Measurements from ENCODE around the gene DYNLT1. TPM values are rescaled to one million over a fixed set of nuclear protein-coding genes. Genes with fewer than 3 reads are reported as not detected.

DYNLT1 gene
- total and polyA plus RNA-seq, 12 donors = 72.4 to 264 (median 126) TPM

GRCh38 chr6:158648682-158649131, 4.2 kb upstream of the DYNLT1 start:
- intact Hi-C loops (cut with DNase I) = no loop called here
- Histone ChIP-seq H3K4me3 (no peak overlapping the region), H3K36me3 (replicated peaks in 1 of 2) (no peaks in the 10 kb centered on the region), H3K9me3 (replicated peaks in 1 of 3) (no peaks in the 10 kb centered on the region), H3K4me1 (replicated peaks in 1 of 2) (peaks cover under 1% of the 10 kb centered on the region in 2 donors), H3K27ac (peak overlapping the region in 1 of 5 donors; percentile 62), H3K27me3 (no peaks in the 10 kb centered on the region)
- TF ChIP-seq, protein P1, sequence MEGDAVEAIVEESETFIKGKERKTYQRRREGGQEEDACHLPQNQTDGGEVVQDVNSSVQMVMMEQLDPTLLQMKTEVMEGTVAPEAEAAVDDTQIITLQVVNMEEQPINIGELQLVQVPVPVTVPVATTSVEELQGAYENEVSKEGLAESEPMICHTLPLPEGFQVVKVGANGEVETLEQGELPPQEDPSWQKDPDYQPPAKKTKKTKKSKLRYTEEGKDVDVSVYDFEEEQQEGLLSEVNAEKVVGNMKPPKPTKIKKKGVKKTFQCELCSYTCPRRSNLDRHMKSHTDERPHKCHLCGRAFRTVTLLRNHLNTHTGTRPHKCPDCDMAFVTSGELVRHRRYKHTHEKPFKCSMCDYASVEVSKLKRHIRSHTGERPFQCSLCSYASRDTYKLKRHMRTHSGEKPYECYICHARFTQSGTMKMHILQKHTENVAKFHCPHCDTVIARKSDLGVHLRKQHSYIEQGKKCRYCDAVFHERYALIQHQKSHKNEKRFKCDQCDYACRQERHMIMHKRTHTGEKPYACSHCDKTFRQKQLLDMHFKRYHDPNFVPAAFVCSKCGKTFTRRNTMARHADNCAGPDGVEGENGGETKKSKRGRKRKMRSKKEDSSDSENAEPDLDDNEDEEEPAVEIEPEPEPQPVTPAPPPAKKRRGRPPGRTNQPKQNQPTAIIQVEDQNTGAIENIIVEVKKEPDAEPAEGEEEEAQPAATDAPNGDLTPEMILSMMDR (IDR thresholded peaks at IDR 0.05) = no peak
- TF ChIP-seq POLR2A (IDR thresholded peaks at IDR 0.05) = no peak
- 67 to 76% (median 73%) methylated on average over 5 of the region's 5 CpGs for WGBS, 4 donors
- DNase-seq = peak in 2 of 7 donors; percentile 17 to 25

DNA sequence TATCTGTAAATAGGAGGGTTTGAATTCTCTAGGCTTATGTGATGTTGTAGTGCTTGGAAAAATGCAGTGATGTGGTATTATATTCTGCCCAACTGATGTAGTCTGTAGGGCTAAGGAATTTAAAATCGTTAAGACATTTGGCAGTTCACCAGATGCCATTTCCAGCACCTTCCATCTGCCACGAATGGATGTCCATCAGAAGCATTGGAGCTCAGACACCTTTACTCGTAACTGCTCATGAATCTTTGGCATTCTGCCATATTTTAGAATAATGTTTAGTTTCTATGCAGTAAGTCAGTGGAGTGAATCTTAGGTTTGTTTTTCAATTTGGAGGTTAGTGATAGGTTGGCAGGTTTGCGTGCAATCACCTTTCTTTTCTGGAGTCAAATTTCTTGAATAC, 3.0 kb upstream of the DYNLT1 start:
- intact Hi-C loops (cut with DNase I) = no loop called here

DNA sequence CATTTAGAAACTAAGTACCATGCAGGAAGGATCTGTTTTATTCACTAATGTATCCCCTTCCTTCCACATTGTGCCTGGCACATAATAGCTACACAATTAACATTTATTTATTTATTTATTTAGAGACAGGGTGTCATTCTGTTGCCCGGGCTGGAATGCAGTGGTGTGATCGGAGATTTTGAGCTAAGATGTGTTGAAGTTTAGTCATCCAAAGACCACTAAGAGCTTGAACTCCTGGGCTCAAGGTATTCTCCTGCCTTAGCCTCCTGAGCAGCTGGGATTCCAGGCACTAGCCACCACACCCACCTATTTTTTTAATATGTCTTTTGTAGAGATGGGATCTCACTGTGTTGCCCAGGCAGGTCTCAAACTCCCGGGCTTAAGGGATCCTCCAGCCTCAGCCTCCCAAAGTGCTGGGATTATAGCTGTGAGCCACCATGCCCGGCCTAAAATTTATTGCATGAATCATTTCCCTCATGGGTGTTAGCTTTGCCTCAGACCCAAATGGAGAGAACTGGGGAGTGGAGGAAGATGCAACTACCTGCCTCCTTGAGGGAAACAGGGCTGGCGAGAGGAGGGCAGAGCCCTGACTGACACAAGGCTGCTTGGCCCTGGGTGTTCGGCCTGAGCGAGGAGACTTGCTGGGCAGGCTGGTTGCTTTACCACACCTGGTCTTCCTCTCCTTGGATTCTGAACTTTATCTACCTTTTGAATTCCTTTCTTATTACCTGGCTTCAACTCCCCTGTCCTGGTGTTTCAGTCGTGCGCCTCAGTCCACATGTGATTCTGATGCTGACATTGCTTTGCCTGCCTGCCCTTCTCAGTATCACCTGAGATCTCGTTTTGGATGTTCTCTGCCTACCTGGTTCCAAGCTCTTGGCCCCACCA, 1.7 kb upstream of the DYNLT1 start:
- DNase-seq = peak in 3 of 7 donors; percentile 7 to 45 (median 18)
- no peaks in the 10 kb centered on the region for H3K27me3 ChIP-seq
- no peak overlapping the region for H3K27ac ChIP-seq
- intact Hi-C loops (cut with DNase I) = no loop called here
- no peaks in the 10 kb centered on the region for H3K36me3 ChIP-seq (replicated peaks in 1 of 2)
- H3K4me3 ChIP-seq = no peak overlapping the region
- TF ChIP-seq, protein P1 (IDR thresholded peaks at IDR 0.05) = no peak
- TF ChIP-seq POLR2A (IDR thresholded peaks at IDR 0.05) = no peak
- WGBS, 4 donors = 72 to 91% (median 83%) methylated on average over 9 to 10 of the region's 10 CpGs
- no peaks in the 10 kb centered on the region for H3K9me3 ChIP-seq (replicated peaks in 1 of 3)
- peaks cover 5 to 25% of the 10 kb centered on the region in 2 donors for H3K4me1 ChIP-seq (replicated peaks in 1 of 2)

More for the DNA sequence above, 3.0 kb upstream of the DYNLT1 start:
- no peak for TF ChIP-seq POLR2A (IDR thresholded peaks at IDR 0.05)
- TF ChIP-seq, protein P1 (IDR thresholded peaks at IDR 0.05) = no peak
- Histone ChIP-seq H3K27me3 (no peaks in the 10 kb centered on the region), H3K27ac (no peak overlapping the region), H3K4me3 (no peak overlapping the region), H3K36me3 (replicated peaks in 1 of 2) (no peaks in the 10 kb centered on the region), H3K4me1 (replicated peaks in 1 of 2) (peaks cover 5 to 13% of the 10 kb centered on the region in 2 donors), H3K9me3 (replicated peaks in 1 of 3) (no peaks in the 10 kb centered on the region)
- WGBS, 4 donors = 63 to 82% (median 71%) methylated on average over 4 of the region's 4 CpGs
- peak in 3 of 7 donors; percentile 1 to 14 (median 9) for DNase-seq

Data from adrenal gland (tissue), 12 donors.